IMR-90 (cell line): ENCODE measurements around the gene TDG. TPM values are rescaled to one million over a fixed set of nuclear protein-coding genes. Genes with fewer than 3 reads are reported as not detected.
"Not testable (repeated sequence)": the region's sequence is repeated elsewhere in the genome, so short reads cannot be mapped to it uniquely, and the experiment has no call there.

ENCODE experiments used
- ATAC-seq: fragments of 200-7000 bp; cut with Tn5 transposase; 2 replicates; pipeline ENCODE4 v1.9.1; 2020; ENCODE audit warnings: low read depth, mild to moderate bottlenecking, moderate library complexity
- BruUV-seq: library from RNA; stranded (reverse); fragments of 400-500 nt; replicated peaks from 2 replicates; lab custom pipeline; 2021; lab: Mats Ljungman, UMichigan
- CTCF ChIA-PET: fragments of 300-600 bp; formaldehyde crosslinking; extraction: SDS; loops from one replicate; lab custom pipeline; 2021; ENCODE audit warnings: antibody characterized with exemption; lab: Yijun Ruan, JAX
- POLR2A ChIA-PET: fragments of 300-600 bp; sonication (Branson Sonifier 250); formaldehyde crosslinking; loops from one replicate; lab custom pipeline; 2022; ENCODE audit warnings: antibody characterized with exemption; ENCODE audit not compliant: unreplicated experiment; lab: Charles Lee
- DNase-seq: peaks from one replicate; pipeline ENCODE4 v3.0.0; 2013
- H2AFZ ChIP-seq: replicated peaks from 2 replicates; pipeline ENCODE3; 2013; ENCODE audit warnings: low read length, mild to moderate bottlenecking; ENCODE audit not compliant: poor library complexity
- H2AK5ac ChIP-seq: 2 replicates; pipeline ENCODE4 v1.6.1; 2013; ENCODE audit warnings: low read depth, low read length, inconsistent platforms
- H2AK9ac ChIP-seq: replicated peaks from 2 replicates; pipeline ENCODE3; 2013; ENCODE audit warnings: mild to moderate bottlenecking, low read depth, low read length, moderate library complexity; ENCODE audit not compliant: poor library complexity
- H2BK120ac ChIP-seq: 2 replicates; pipeline ENCODE4 v1.6.1; 2013; ENCODE audit warnings: low read depth, low read length, inconsistent platforms
- H2BK15ac ChIP-seq: 3 replicates; pipeline ENCODE4 v1.6.1; 2013; ENCODE audit warnings: low read depth, low read length, inconsistent platforms
- H2BK20ac ChIP-seq: 2 replicates; pipeline ENCODE4 v1.6.1; 2013; ENCODE audit warnings: low read depth, mild to moderate bottlenecking, inconsistent platforms, low read length, moderate library complexity
- H2BK5ac ChIP-seq: 2 replicates; pipeline ENCODE4 v1.6.1; 2013; ENCODE audit warnings: mild to moderate bottlenecking, low read depth, low read length, inconsistent platforms; ENCODE audit not compliant: poor library complexity, severe bottlenecking
- H3K14ac ChIP-seq: replicated peaks from 2 replicates; pipeline ENCODE4 v1.6.1; 2013; ENCODE audit warnings: low read depth, low read length, inconsistent platforms
- H3K18ac ChIP-seq: 2 replicates; pipeline ENCODE4 v1.6.1; 2013; ENCODE audit warnings: low read depth, low read length, control low read depth
- H3K23ac ChIP-seq: 2 replicates; pipeline ENCODE4 v1.6.1; 2013; ENCODE audit warnings: low read depth, low read length, inconsistent platforms
- H3K27ac ChIP-seq: 2 replicates; pipeline ENCODE4 v1.5.1; 2013; ENCODE audit warnings: mild to moderate bottlenecking, control low read depth, low read length; ENCODE audit not compliant: insufficient read depth
- H3K27me3 ChIP-seq: 2 replicates; pipeline ENCODE4 v1.6.1; 2013; ENCODE audit warnings: low read length; ENCODE audit not compliant: control insufficient read depth, insufficient read depth
- H3K36me3 ChIP-seq: 2 replicates; pipeline ENCODE4 v1.6.1; 2013; ENCODE audit warnings: low read length, mixed read lengths; ENCODE audit not compliant: control insufficient read depth, insufficient read depth
- H3K4ac ChIP-seq: 2 replicates; pipeline ENCODE4 v1.6.1; 2013; ENCODE audit warnings: low read depth, low read length, inconsistent platforms
- H3K4me1 ChIP-seq: 2 replicates; pipeline ENCODE4 v1.6.1; 2013; ENCODE audit warnings: low read length, mixed read lengths; ENCODE audit not compliant: control insufficient read depth, insufficient read depth
- H3K4me2 ChIP-seq: 2 replicates; pipeline ENCODE4 v1.6.1; 2013; ENCODE audit warnings: low read depth, mild to moderate bottlenecking, control low read depth, low read length, moderate library complexity
- H3K4me3 ChIP-seq: 2 replicates; pipeline ENCODE4 v1.5.1; 2013; ENCODE audit warnings: low read depth, mild to moderate bottlenecking, control low read depth, low read length, moderate library complexity; ENCODE audit not compliant: insufficient read depth
- H3K56ac ChIP-seq: 2 replicates; pipeline ENCODE4 v1.6.1; 2013; ENCODE audit warnings: low read length, inconsistent platforms; ENCODE audit not compliant: insufficient read depth; ENCODE audit errors: extremely low read depth
- H3K79me1 ChIP-seq, 2 experiments: 2 replicates each; pipeline ENCODE4 v1.6.1; 2013; ENCODE audit warnings: low read length in 2 of 2, inconsistent platforms in 1 of 2, low read depth in 1 of 2
- H3K9ac ChIP-seq: 2 replicates; pipeline ENCODE4 v1.6.1; 2013; ENCODE audit warnings: low read depth, low read length, control low read depth
- H3K9me1 ChIP-seq: 2 replicates; pipeline ENCODE4 v1.6.1; 2013; ENCODE audit warnings: low read length, inconsistent platforms; ENCODE audit not compliant: insufficient read depth
- H3K9me3 ChIP-seq: 2 replicates; pipeline ENCODE4 v1.6.1; 2013; ENCODE audit warnings: low read length; ENCODE audit not compliant: control insufficient read depth, insufficient read depth
- H4K20me1 ChIP-seq: 2 replicates; pipeline ENCODE4 v1.6.1; 2013; ENCODE audit warnings: low read length, inconsistent platforms; ENCODE audit not compliant: insufficient read depth
- H4K5ac ChIP-seq: 2 replicates; pipeline ENCODE4 v1.6.1; 2013; ENCODE audit warnings: mild to moderate bottlenecking, low read depth, low read length, control low read depth
- H4K8ac ChIP-seq, 2 experiments: 2 replicates each; pipeline ENCODE4 v1.6.1; 2013; ENCODE audit warnings: low read depth in 2 of 2, low read length in 2 of 2, control low read depth in 1 of 2, inconsistent platforms in 1 of 2
- H4K91ac ChIP-seq: 2 replicates; pipeline ENCODE4 v1.6.1; 2013; ENCODE audit warnings: low read depth, low read length, inconsistent platforms; ENCODE audit not compliant: insufficient read depth
- WGBS, 2 experiments: methylation state at CpG; one replicate each; pipeline versions ENCODE4 v1.1.5 to v1.1.7; 2013; ENCODE audit warnings: missing lambda C conversion rate in 2 of 2; ENCODE audit not compliant: insufficient read length in 1 of 2; ENCODE audit errors: extremely low coverage in 2 of 2; 5-methylcytosine and 5-hydroxymethylcytosine counted together
- dilution Hi-C: fragments of 300-500 bp; cut with HindIII; formaldehyde crosslinking; loops from one replicate; pipeline ENCODE4 v1.14.3; 2018; ENCODE audit warnings: low sequenced_read_pairs; ENCODE audit not compliant: unreplicated experiment
- in situ Hi-C: fragments of 300-500 bp; cut with MboI; formaldehyde crosslinking; loops from 3 replicates; pipeline ENCODE4 v1.14.3; 2019; ENCODE audit warnings: low sequenced_read_pairs, inconsistent platforms, mixed read lengths
- intact Hi-C: fragments of 100-400 bp; cut with micrococcal nuclease; formaldehyde crosslinking; loops from 2 replicates; pipeline ENCODE4 v1.10.0; 2022
- polyA plus RNA-seq, 3 experiments: library from polyadenylated mRNA; depleted of rRNA; stranded (reverse); fragments of >200 nt; gene quantifications; 2 replicates each; pipeline ENCODE4 v1.2.3, GENCODE V29; 2012; ENCODE audit warnings: low replicate concordance in 1 of 3
- total RNA-seq: library from RNA; depleted of rRNA; stranded (reverse); fragments of >200 nt; gene quantifications from 2 replicates; pipeline ENCODE4 v1.2.3, GENCODE V29; 2012

Gene TDG
- total and polyA plus RNA-seq, 2 of the 4 experiments (the other 2 are of a cell fraction): 14.0 to 14.7 TPM

- H3K4me2 ChIP-seq, BruUV-seq, H3K27me3 ChIP-seq, H3K79me1 ChIP-seq, H2BK20ac ChIP-seq, H4K8ac ChIP-seq, H2BK15ac ChIP-seq, H3K9me3 ChIP-seq, H3K4ac ChIP-seq, H2AFZ ChIP-seq, H4K5ac ChIP-seq, H3K23ac ChIP-seq, H2AK9ac ChIP-seq, H4K91ac ChIP-seq, POLR2A ChIA-PET, ATAC-seq, H3K36me3 ChIP-seq, H3K9ac ChIP-seq, H2AK5ac ChIP-seq, H3K18ac ChIP-seq, H3K4me3 ChIP-seq, H3K4me1 ChIP-seq, in situ Hi-C loops, dilution Hi-C loops, H3K14ac ChIP-seq, H2BK5ac ChIP-seq, intact Hi-C loops, H3K56ac ChIP-seq, H3K27ac ChIP-seq, H2BK120ac ChIP-seq, H3K9me1 ChIP-seq, H4K20me1 ChIP-seq, DNase-seq: not testable (repeated sequence)
- no CpG with 5 or more reads among the region's 1 CpG for WGBS, 2 experiments
- CTCF ChIA-PET: interaction anchor here (0.7 kb wide), 1 partner anchor 12 kb away, joined by 3 read pairs; no protein-coding TSS in a partner anchor
These were observed 56.2 kb downstream of the TDG start for GRCh38 chr12:104021862-104022261.
